Activated T-cell treated with anti-CD3 and anti-CD28 coated beads, Interleukin-2, amount 50 U/mL, for 48 hours (primary cell): ENCODE data around the gene NELFB.
"Not testable (repeated sequence)": the region's sequence is repeated elsewhere in the genome, so short reads cannot be mapped to it uniquely, and the experiment has no call there.

ENCODE experiments used
- DNase-seq, 2 experiments: peaks; one replicate each; pipeline ENCODE4 v3.0.0-alpha.2; 2020

Gene NELFB

GRCh38 chr9:137234758-137235423 lies 20.2 kb upstream of the NELFB start:
- no peak for DNase-seq

- no peak for DNase-seq
These were observed 19.5 kb upstream of the NELFB start for GRCh38 chr9:137235424-137236237.

- DNase-seq = peak; percentile 95
These were observed 18.7 kb upstream of the NELFB start for GRCh38 chr9:137236238-137236935.

- DNase-seq = no peak
These were observed 18.1 kb upstream of the NELFB start for GRCh38 chr9:137236936-137237421.

- no peak for DNase-seq
These were observed 17.1 kb upstream of the NELFB start for GRCh38 chr9:137237759-137238726.

- not testable (repeated sequence) for DNase-seq
These were observed 15.5 kb upstream of the NELFB start for GRCh38 chr9:137239541-137240200.

GRCh38 chr9:137240318-137240840 lies 14.7 kb upstream of the NELFB start:
- DNase-seq = no peak

GRCh38 chr9:137240841-137241489 lies 14.2 kb upstream of the NELFB start, which contains the start of gene TUBB4B:
TSS of gene TUBB4B (plus strand) at chr9:137241287. CDS start at chr9:137241361, 74 bp downstream.
- peak; percentile 97 for DNase-seq

- peak; percentile 70 to 78 for DNase-seq
These were observed 13.4 kb upstream of the NELFB start for GRCh38 chr9:137241490-137242268.

- no peak for DNase-seq
These were observed 12.6 kb upstream of the NELFB start for GRCh38 chr9:137242269-137243203.

GRCh38 chr9:137243266-137243625 lies 11.9 kb upstream of the NELFB start:
- not testable (repeated sequence) for DNase-seq

- peak in 1 of 2 experiments; percentile 57 for DNase-seq
These were observed 11.3 kb upstream of the NELFB start for GRCh38 chr9:137243626-137244485.

- DNase-seq = no peak
These were observed 10.4 kb upstream of the NELFB start for GRCh38 chr9:137244486-137245449.

GRCh38 chr9:137245450-137246421 lies 9.4 kb upstream of the NELFB start:
- DNase-seq = no peak
